Measurements from ENCODE around the gene PCDHGA9.
A peak's percentile ranks its signal among the peaks of the same experiment; 100 is the strongest.

Gene PCDHGA9

DNA sequence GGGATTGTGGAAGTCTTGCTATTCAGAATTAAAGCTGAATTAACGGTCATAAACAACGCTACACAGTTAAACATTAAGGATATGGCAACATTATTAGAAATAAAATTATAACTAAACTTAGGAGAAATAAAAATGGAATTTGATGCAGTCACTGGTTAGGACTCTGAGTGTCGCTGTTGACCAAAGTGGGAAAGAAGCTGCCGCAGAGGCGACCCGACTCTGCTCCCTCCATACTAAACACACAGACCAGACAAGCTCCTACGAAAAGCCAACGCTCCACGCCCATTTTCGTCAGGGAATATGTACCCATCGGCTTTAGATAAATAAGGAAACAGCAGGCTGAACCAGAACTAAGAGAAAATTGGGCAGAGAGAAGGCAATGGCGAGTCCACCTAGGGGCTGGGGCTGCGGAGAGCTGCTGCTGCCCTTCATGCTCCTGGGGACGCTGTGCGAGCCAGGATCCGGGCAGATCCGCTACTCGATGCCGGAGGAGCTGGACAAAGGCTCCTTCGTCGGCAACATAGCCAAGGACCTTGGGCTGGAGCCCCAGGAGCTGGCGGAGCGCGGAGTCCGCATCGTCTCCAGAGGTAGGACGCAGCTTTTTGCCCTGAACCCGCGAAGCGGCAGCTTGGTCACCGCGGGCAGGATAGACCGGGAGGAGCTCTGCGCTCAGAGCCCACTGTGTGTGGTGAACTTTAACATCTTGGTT is 38.5 kb upstream of the PCDHGA9 start, which contains the start of gene PCDHGA5:
PCDHGA5 (plus strand) TSS at position 211 of the 709 bp plus-strand sequence; CDS start at position 380, 169 bp downstream.
- Histone ChIP-seq H3K9me3 (ENCODE audit: insufficient read depth, low read length) (no peaks in the 10 kb centered on the region), H3K9ac (ENCODE audit: low read length) (no peak within 1 kb of the TSS), H3K4me3 (ENCODE audit: low read length) (no peak within 1 kb of the TSS), H4K20me1 (ENCODE audit: insufficient read depth, low read length) (no peaks in the 10 kb centered on the region), H3K4me1 (ENCODE audit: low read length) (no peaks in the 10 kb centered on the region), H3K79me2 (ENCODE audit: low read length) (no peaks in the 10 kb centered on the region), H2AFZ (ENCODE audit: low read depth, low read length) (no peak within 1 kb of the TSS), H3K36me3 (replicated peaks; ENCODE audit: low read depth, low read length) (no peaks in the 10 kb centered on the region), H3K4me2 (ENCODE audit: low read length) (no peak within 1 kb of the TSS), H3K27me3 (ENCODE audit: low read depth, low read length) (no peaks in the 10 kb centered on the region), H3K27ac (ENCODE audit: low read length) (no peak within 1 kb of the TSS)
- TF ChIP-seq, protein P1, sequence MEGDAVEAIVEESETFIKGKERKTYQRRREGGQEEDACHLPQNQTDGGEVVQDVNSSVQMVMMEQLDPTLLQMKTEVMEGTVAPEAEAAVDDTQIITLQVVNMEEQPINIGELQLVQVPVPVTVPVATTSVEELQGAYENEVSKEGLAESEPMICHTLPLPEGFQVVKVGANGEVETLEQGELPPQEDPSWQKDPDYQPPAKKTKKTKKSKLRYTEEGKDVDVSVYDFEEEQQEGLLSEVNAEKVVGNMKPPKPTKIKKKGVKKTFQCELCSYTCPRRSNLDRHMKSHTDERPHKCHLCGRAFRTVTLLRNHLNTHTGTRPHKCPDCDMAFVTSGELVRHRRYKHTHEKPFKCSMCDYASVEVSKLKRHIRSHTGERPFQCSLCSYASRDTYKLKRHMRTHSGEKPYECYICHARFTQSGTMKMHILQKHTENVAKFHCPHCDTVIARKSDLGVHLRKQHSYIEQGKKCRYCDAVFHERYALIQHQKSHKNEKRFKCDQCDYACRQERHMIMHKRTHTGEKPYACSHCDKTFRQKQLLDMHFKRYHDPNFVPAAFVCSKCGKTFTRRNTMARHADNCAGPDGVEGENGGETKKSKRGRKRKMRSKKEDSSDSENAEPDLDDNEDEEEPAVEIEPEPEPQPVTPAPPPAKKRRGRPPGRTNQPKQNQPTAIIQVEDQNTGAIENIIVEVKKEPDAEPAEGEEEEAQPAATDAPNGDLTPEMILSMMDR (IDR thresholded peaks at IDR 0.05; ENCODE audit: low read depth, low read length) = no peak
- TF ChIP-seq EZH2phosphoT487 (IDR thresholded peaks at IDR 0.05; ENCODE audit: low read depth) = no peak

DNA sequence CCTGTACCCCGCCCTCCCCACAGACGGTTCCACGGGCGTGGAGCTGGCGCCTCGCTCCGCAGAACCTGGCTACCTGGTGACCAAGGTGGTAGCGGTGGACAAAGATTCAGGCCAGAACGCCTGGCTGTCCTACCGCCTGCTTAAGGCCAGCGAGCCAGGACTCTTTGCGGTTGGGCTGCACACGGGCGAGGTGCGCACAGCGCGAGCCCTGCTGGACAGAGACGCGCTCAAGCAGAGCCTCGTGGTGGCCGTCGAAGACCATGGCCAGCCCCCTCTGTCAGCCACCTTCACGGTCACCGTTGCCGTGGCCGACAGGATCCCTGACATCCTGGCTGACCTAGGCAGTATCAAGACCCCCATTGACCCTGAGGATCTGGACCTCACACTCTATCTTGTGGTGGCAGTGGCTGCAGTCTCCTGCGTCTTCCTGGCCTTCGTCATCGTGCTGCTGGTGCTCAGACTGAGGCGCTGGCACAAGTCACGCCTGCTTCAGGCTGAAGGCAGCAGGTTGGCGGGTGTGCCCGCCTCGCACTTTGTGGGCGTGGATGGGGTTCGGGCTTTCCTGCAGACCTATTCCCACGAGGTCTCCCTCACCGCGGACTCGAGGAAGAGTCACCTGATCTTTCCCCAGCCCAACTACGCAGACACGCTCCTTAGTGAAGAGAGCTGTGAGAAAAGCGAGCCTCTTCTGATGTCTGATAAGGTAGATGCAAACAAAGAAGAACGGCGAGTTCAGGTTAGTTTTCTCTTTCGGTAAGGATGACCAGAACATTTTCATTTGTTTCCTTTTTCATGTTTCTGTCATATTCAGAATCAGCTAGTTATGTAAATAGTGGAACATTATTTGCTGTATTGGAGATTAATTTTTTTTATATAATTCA is 36.3 kb upstream of the PCDHGA9 start:
- no peaks in the 10 kb centered on the region for H3K9me3 ChIP-seq (ENCODE audit: insufficient read depth, low read length)

DNA sequence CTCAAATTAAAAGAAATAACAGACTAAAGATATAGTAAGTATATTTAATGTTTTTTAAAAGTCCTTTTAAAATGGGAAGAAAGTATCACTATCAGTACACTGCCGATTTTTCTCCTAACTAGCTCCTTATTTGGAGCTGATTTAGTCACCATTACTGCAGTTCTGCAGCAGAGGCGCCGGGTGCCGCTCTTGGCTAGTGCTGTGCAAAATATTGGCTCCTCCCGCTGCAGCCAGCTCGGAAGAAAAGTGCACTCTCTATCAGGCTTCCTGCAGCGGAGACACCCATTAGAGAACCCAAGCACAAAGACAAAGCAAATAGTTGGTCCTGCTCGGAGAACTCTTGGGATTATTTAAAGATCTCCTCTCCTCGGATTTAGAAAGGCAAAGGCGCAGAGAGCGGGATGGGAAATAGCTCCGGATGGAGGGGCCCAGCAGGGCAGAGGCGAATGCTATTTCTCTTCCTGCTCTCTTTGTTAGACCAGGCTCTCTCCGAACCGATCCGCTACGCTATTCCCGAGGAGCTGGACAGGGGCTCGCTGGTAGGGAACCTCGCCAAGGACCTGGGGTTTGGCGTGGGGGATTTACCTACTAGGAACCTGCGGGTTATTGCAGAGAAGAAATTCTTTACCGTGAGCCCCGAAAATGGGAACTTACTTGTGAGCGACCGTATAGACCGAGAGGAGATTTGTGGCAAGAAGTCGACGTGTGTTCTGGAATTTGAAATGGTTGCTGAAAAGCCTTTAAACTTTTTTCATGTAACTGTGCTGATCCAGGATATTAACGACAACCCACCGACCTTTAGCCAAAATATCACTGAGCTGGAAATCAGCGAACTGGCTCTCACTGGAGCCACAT is 32.4 kb upstream of the PCDHGA9 start, which contains the start of gene PCDHGB3:
PCDHGB3 (plus strand) TSS at position 249 of the 855 bp plus-strand sequence; CDS start at position 402, 153 bp downstream.
- no peaks in the 10 kb centered on the region for H3K79me2 ChIP-seq (ENCODE audit: low read length)
- TF ChIP-seq EZH2phosphoT487 (IDR thresholded peaks at IDR 0.05; ENCODE audit: low read depth) = no peak
- TF ChIP-seq, protein P1 (IDR thresholded peaks at IDR 0.05; ENCODE audit: low read depth, low read length) = peak; percentile 52
- no peaks in the 10 kb centered on the region for H3K36me3 ChIP-seq (replicated peaks; ENCODE audit: low read depth, low read length)
- peak within 1 kb of the TSS; percentile 91 for H2AFZ ChIP-seq (ENCODE audit: low read depth, low read length)
- H3K4me1 ChIP-seq (ENCODE audit: low read length) = no peaks in the 10 kb centered on the region
- H3K9me3 ChIP-seq (ENCODE audit: insufficient read depth, low read length) = no peaks in the 10 kb centered on the region
- H4K20me1 ChIP-seq (ENCODE audit: insufficient read depth, low read length) = no peaks in the 10 kb centered on the region
- peak within 1 kb of the TSS; percentile 57 for H3K9ac ChIP-seq (ENCODE audit: low read length)
- H3K4me2 ChIP-seq (ENCODE audit: low read length) = peak within 1 kb of the TSS; percentile 77
- peak within 1 kb of the TSS; percentile 76 for H3K4me3 ChIP-seq (ENCODE audit: low read length)
- no peaks in the 10 kb centered on the region for H3K27me3 ChIP-seq (ENCODE audit: low read depth, low read length)
- H3K27ac ChIP-seq (ENCODE audit: low read length) = no peak within 1 kb of the TSS

More for the DNA sequence above, 36.3 kb upstream of the PCDHGA9 start:
- Histone ChIP-seq H4K20me1 (ENCODE audit: insufficient read depth, low read length) (no peaks in the 10 kb centered on the region), H3K27me3 (ENCODE audit: low read depth, low read length) (no peaks in the 10 kb centered on the region), H2AFZ (ENCODE audit: low read depth, low read length) (no peak overlapping the region), H3K4me1 (ENCODE audit: low read length) (no peaks in the 10 kb centered on the region), H3K4me3 (ENCODE audit: low read length) (no peak overlapping the region), H3K36me3 (replicated peaks; ENCODE audit: low read depth, low read length) (no peaks in the 10 kb centered on the region), H3K79me2 (ENCODE audit: low read length) (no peaks in the 10 kb centered on the region), H3K27ac (ENCODE audit: low read length) (no peak overlapping the region), H3K9ac (ENCODE audit: low read length) (no peak overlapping the region), H3K4me2 (ENCODE audit: low read length) (no peak overlapping the region)
- no peak for TF ChIP-seq EZH2phosphoT487 (IDR thresholded peaks at IDR 0.05; ENCODE audit: low read depth)
- TF ChIP-seq, protein P1 (IDR thresholded peaks at IDR 0.05; ENCODE audit: low read depth, low read length) = no peak

Measured in OCI-LY3 (cell line).